ENCODE measurements around the gene CEBPG. TPM values are rescaled to one million over a fixed set of nuclear protein-coding genes. Genes with fewer than 3 reads are reported as not detected.

The CEBPG gene
- total RNA-seq, result 31.3 TPM

- peak; percentile 96 for DNase-seq (ENCODE audit: low spot score)
Measured at GRCh38 chr19:33373453-33374235, at the start of gene CEBPG. TSS of gene CEBPG (plus strand) at chr19:33373709. CDS start at chr19:33379240, 5,531 bp downstream.

GRCh38 chr19:33324628-33325027, 48.9 kb upstream of the CEBPG start:
- DNase-seq (ENCODE audit: low spot score), result no peak

DNA sequence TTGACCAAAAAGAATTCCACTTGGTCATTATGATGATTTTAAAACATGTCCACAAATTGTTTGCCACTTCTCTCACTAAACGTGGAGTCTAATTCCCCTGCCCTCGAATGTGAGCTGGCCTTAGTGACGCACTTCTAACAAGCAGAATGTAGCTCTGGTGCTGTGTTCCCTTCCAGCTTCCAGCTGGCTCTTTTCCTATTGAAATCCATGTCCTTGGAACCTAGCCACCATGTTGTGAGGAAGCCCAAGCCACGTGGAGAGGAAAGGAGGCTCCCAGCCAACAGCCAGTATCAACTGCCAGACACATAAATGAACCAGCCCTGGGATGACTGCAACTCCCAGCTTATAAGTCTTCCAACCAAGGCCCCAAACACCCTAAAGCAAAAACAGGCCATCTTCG, 47.6 kb upstream of the CEBPG start:
- DNase-seq (ENCODE audit: low spot score), result no peak

- DNase-seq (ENCODE audit: low spot score), result no peak
Measured at GRCh38 chr19:33329060-33329459, 44.4 kb upstream of the CEBPG start.

GRCh38 chr19:33329736-33330135, 43.8 kb upstream of the CEBPG start:
- DNase-seq (ENCODE audit: low spot score), result no peak

DNA sequence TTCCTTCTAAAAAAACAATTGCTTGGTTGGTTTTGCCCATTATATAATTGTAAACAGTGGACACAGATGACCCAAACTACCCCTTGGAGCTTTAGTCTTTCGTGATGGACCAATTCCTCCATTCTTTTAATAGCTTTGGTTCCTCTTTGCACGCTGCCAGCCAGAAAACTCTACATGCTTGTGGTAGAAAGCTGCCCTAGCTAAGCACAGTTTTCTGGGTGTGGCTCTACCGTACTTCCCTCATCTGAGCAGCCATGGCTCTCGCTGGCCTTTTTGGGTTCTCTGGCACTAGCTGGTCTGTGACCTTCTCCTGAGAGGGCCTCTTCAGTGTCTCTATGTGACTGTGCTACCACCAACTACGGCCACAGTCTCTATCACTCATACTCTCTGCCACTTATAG, 41.3 kb upstream of the CEBPG start:
- DNase-seq (ENCODE audit: low spot score), result no peak

GRCh38 chr19:33333151-33333550, 40.4 kb upstream of the CEBPG start:
- no peak for DNase-seq (ENCODE audit: low spot score)

GRCh38 chr19:33333642-33334041, 39.9 kb upstream of the CEBPG start:
- DNase-seq (ENCODE audit: low spot score), result no peak

DNA sequence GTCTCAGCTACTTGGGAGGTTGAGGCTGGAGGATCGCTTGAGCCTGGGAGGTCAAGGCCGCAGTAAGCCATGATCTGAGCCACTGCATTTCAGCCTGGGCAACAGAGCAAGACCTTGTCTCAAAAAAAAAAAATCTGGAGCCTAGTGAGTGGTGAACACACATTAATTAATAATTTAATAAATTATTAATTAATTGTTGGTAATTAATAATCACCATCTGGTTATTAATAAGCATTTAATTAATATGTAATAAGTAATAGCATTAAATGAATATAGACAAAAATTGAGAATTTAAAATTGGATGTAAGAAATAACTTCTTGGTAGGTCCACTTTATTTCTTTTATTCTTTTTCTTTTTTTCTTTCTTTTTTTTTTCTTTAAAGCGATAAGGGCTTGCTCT, 39.2 kb upstream of the CEBPG start:
- no peak for DNase-seq (ENCODE audit: low spot score)

DNA sequence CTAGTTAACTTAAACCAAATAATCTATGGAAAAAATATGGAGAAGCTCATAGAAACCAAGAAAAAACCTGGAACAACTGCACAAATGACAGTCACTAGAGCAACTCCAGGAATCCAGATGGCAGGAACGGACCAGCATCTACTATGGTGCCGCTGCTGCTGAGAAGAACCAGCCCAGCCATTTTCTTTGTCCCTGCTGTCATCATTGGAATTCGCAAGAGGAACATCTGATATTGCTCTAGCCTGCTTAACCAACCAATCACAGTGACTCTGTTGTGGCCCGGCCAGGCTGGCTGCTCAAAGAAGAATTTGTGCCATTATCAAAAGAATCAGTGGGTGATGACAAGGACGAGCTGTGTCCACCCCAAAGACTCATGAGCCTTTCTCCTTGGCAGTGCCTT, 38.1 kb upstream of the CEBPG start:
- DNase-seq (ENCODE audit: low spot score), result no peak

DNA sequence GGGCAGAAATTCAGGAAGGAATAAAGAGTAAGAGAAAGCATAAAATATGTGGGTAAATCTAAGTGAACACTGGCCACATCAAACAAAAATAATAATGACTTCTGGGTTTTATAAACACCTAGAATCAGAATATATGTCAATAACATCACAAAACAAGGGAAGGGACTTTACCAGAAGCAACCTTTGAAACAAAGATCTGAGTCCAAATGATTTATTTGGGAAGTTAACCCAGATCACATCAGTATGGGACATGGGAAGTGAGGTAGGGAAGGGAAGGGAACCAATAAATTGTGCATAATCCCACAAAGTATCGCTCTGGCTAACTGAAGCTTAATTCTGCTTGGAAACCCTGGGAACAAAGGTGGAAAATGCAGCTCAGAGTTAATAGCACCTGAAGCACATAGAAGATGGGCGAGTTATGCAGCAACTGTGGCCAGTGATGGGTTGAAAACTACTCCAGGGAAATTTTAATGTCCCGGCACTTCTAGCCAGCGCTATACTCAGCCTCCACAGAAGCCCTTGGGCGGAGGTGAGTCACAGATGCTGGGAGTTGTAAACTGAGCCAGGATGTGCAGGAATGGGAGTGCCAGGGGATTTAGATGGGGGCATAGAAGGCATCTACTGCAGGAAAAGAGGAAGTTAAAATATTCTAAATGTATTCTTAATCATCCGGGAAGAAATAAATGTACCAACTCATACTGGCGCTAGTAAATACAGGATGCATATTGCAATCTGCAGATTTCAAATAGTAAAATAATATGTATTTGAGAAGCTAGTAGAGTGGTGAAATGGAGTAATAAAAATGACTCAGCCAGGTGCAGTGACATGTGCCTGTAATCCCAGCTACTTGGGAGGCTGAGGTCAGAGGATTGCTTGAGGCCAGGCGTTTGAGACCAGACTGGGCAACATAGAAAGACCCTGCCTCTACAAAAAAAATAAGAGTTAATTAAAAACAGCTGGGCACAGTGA, 34.2 kb upstream of the CEBPG start:
- no peak for DNase-seq (ENCODE audit: low spot score)

GRCh38 chr19:33340991-33341390, 32.5 kb upstream of the CEBPG start:
- no peak for DNase-seq (ENCODE audit: low spot score)

- DNase-seq (ENCODE audit: low spot score), result no peak
Measured at GRCh38 chr19:33343301-33343700, 30.2 kb upstream of the CEBPG start.

- no peak for DNase-seq (ENCODE audit: low spot score)
Measured at GRCh38 chr19:33343859-33344572, 29.5 kb upstream of the CEBPG start.

DNA sequence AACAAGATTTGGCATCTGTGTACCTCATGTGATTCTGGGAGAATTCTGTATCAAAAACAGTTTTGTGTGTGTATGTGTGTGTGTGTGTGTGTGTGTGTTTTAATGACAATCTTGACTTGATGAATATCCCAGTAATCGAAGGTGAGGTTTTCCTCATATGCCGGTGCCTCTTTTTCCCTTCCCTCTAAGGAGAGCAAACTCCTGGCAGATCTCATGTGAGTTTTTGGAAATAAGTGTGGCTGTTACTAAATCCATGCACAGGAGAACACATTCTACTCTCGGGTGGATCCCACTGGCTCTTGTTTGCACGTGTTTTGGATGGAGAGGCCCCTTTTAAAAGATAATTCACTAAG, 29.0 kb upstream of the CEBPG start:
- DNase-seq (ENCODE audit: low spot score), result no peak

GRCh38 chr19:33345163-33345562, 28.3 kb upstream of the CEBPG start:
- no peak for DNase-seq (ENCODE audit: low spot score)

GRCh38 chr19:33346665-33347064, 26.8 kb upstream of the CEBPG start:
- no peak for DNase-seq (ENCODE audit: low spot score)

GRCh38 chr19:33347300-33347699, 26.2 kb upstream of the CEBPG start:
- no peak for DNase-seq (ENCODE audit: low spot score)

- no peak for DNase-seq (ENCODE audit: low spot score)
Measured at GRCh38 chr19:33348301-33349010, 25.1 kb upstream of the CEBPG start.

DNA sequence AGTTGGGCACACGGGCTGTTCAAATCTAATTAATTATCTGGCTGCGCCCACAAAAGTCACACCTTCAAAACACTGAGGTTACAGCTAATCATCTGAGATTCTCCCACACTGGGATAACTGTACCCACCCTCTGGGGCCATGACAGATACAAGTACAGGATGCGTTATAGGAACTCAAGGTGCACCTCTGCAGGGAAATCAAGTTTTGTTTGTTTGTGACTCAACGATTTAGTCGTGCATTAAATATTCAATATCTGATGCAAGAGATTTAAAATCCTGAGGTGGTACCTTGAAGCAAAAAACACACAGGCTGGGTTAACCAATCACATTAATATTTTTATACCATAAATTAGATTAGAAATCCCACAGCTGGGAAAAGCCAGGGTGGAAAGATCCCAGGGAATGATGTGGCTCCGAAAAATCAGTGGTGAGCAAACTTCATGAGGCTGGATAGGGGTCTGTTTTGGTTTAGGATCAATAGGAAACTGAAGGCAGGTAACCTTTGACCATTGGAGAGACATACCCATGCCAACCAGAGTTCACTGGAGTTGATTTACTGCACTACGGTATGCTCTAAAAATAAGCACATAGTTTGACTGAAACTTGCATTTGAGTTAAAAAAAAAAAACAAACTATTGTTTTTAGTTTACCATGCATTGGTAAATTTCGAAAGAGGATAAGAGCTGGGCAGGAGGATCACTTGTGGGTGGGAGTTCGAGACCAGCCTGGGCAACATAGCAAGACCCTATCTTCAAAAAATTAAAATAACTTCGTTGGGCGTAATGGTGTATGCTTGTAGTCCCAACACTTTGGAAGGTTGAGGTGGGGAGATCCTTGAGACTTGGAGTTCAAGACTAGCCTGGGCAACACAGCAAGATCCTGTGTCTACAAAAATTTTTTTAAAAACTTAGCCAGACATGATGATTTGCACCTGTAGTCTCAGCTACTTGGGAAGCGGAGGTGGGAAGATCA, 23.9 kb upstream of the CEBPG start:
- no peak for DNase-seq (ENCODE audit: low spot score)
